Coronary artery (tissue), 2 donors: ENCODE data around the gene ELP6.
A peak's percentile ranks its signal among the peaks of the same experiment; 100 is the strongest.
"Not testable (repeated sequence)": the region's sequence is repeated elsewhere in the genome, so short reads cannot be mapped to it uniquely, and the experiment has no call there.

Experiments used
- DNase-seq: peaks from one replicate; pipeline ENCODE4 v3.0.0-alpha.2; 2017; ENCODE audit warnings: low spot score
- H3K27ac ChIP-seq, 2 donors: fragments of 200-600 bp; sonication (generic); one replicate each; pipeline ENCODE4 v1.5.1; 2016 to 2019
- H3K4me3 ChIP-seq: fragments of 200-600 bp; sonication (generic); 2 replicates; pipeline ENCODE4 v1.5.1; 2016; ENCODE audit warnings: mild to moderate bottlenecking, moderate library complexity
- CTCF ChIP-seq: fragments of 200-600 bp; sonication (generic); IDR thresholded peaks from one replicate; pipeline ENCODE4 v1.5.1; 2019; ENCODE audit warnings: antibody characterized with exemption

ELP6 gene

GRCh38 chr3:47512416-47513124 is 942 bp downstream of the ELP6 start:
- peak overlapping the region; percentile 95 to 97 for H3K27ac ChIP-seq
- H3K4me3 ChIP-seq = peak overlapping the region; percentile 88
- DNase-seq = no peak
- TF ChIP-seq CTCF = no peak

GRCh38 chr3:47505267-47505666 is 8.2 kb downstream of the ELP6 start:
- not testable (repeated sequence) for H3K27ac ChIP-seq, H3K4me3 ChIP-seq, DNase-seq

GRCh38 chr3:47504113-47504512 is 9.4 kb downstream of the ELP6 start:
- Histone ChIP-seq H3K4me3 (no peak overlapping the region), H3K27ac (no peak overlapping the region)
- no peak for TF ChIP-seq CTCF
- DNase-seq = no peak

GRCh38 chr3:47503033-47503432 is 10.5 kb downstream of the ELP6 start:
- no peak for TF ChIP-seq CTCF
- Histone ChIP-seq H3K27ac (no peak overlapping the region), H3K4me3 (no peak overlapping the region)
- no peak for DNase-seq

- Histone ChIP-seq H3K27ac (no peak overlapping the region), H3K4me3 (no peak overlapping the region)
- no peak for DNase-seq
- TF ChIP-seq CTCF = no peak
Observed at GRCh38 chr3:47496892-47497291, 16.6 kb downstream of the ELP6 start.

GRCh38 chr3:47495886-47496285 is 17.6 kb downstream of the ELP6 start:
- Histone ChIP-seq H3K4me3 (no peak overlapping the region), H3K27ac (no peak overlapping the region)
- DNase-seq = no peak
- TF ChIP-seq CTCF = no peak

GRCh38 chr3:47495111-47495510 is 18.4 kb downstream of the ELP6 start:
- DNase-seq = no peak
- Histone ChIP-seq H3K4me3 (no peak overlapping the region), H3K27ac (no peak overlapping the region)
- no peak for TF ChIP-seq CTCF
